ENCODE results near the gene LENG9.

Gene LENG9

GRCh38 chr19:54424201-54424600, 39.4 kb downstream of the LENG9 start:
- no peak for TF ChIP-seq CTCF (IDR thresholded peaks at IDR 0.05; ENCODE audit: low read depth, low read length)
- no peak for DNase-seq (ENCODE audit: low read depth in 2 of 2)
- H3K4me3 ChIP-seq (replicated peaks in 1 of 2; ENCODE audit: low read depth in 2 of 2, low read length in 2 of 2), result no peak overlapping the region

GRCh38 chr19:54422136-54422535, 41.4 kb downstream of the LENG9 start:
- TF ChIP-seq CTCF (IDR thresholded peaks at IDR 0.05; ENCODE audit: low read depth, low read length), result no peak
- H3K4me3 ChIP-seq (replicated peaks in 1 of 2; ENCODE audit: low read depth in 2 of 2, low read length in 2 of 2), result no peak overlapping the region

GRCh38 chr19:54421521-54421920, 42.1 kb downstream of the LENG9 start:
- no peak for TF ChIP-seq CTCF (IDR thresholded peaks at IDR 0.05; ENCODE audit: low read depth, low read length)
- H3K4me3 ChIP-seq (replicated peaks in 1 of 2; ENCODE audit: low read depth in 2 of 2, low read length in 2 of 2), result no peak overlapping the region
- no peak for DNase-seq (ENCODE audit: low read depth in 2 of 2)

More at GRCh38 chr19:54422136-54422535, 41.4 kb downstream of the LENG9 start:
- DNase-seq (ENCODE audit: low read depth in 2 of 2), result no peak

GRCh38 chr19:54421169-54421516, 42.4 kb downstream of the LENG9 start:
- DNase-seq (ENCODE audit: low read depth in 2 of 2), result no peak
- H3K4me3 ChIP-seq (replicated peaks in 1 of 2; ENCODE audit: low read depth in 2 of 2, low read length in 2 of 2), result no peak overlapping the region
- TF ChIP-seq CTCF (IDR thresholded peaks at IDR 0.05; ENCODE audit: low read depth, low read length), result no peak

- DNase-seq (ENCODE audit: low read depth in 2 of 2), result peak in 1 of 2 donors; percentile 74
- no peak for TF ChIP-seq CTCF (IDR thresholded peaks at IDR 0.05; ENCODE audit: low read depth, low read length)
- no peak overlapping the region for H3K4me3 ChIP-seq (replicated peaks in 1 of 2; ENCODE audit: low read depth in 2 of 2, low read length in 2 of 2)
These were observed 43.0 kb downstream of the LENG9 start for GRCh38 chr19:54420383-54421168.

GRCh38 chr19:54420068-54420382, 43.6 kb downstream of the LENG9 start:
- TF ChIP-seq CTCF (IDR thresholded peaks at IDR 0.05; ENCODE audit: low read depth, low read length), result no peak
- no peak overlapping the region for H3K4me3 ChIP-seq (replicated peaks in 1 of 2; ENCODE audit: low read depth in 2 of 2, low read length in 2 of 2)
- DNase-seq (ENCODE audit: low read depth in 2 of 2), result no peak
